CD4-positive, alpha-beta T cell treated with Interleukin-6 for 4 hours (primary cell): ENCODE data around the gene ZBTB40.

Experiments
- DNase-seq: peaks from one replicate; pipeline ENCODE4 v3.0.0-alpha.2; 2020; ENCODE audit warnings: mixed read lengths

ZBTB40 gene

DNA sequence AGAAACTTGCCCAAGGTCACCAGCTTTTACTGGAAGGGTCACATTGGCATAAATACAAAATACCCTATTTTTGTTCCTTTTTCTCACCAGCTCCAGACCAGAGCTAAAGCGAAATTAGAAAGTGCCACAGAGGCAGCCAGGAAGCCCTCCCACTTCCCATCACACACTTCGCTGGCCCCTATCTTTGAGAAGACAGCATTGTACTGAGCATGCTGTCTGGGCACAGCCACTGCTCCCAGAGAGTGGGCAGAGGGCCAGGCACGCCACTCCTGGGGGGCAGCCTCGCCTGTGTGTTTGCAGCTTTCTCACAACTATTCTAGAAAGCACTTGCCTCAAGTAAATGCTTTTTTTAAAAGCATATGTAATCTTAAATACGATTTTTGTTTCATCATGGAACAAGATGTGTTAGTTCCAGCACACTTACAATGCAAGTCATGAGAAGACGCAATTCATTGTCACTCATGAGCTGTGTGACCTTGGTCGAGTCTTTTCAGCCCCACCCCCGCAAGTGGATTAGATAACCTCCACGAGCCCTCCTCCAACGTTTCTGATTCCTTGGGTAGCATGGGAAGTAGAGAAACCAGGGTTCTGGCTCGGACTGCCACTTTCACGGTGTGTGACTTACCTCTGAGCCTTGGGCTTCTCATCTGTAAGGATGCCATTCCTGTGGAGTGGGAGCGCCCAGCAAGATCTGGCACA, 85.9 kb downstream of the ZBTB40 start:
- no peak for DNase-seq

DNA sequence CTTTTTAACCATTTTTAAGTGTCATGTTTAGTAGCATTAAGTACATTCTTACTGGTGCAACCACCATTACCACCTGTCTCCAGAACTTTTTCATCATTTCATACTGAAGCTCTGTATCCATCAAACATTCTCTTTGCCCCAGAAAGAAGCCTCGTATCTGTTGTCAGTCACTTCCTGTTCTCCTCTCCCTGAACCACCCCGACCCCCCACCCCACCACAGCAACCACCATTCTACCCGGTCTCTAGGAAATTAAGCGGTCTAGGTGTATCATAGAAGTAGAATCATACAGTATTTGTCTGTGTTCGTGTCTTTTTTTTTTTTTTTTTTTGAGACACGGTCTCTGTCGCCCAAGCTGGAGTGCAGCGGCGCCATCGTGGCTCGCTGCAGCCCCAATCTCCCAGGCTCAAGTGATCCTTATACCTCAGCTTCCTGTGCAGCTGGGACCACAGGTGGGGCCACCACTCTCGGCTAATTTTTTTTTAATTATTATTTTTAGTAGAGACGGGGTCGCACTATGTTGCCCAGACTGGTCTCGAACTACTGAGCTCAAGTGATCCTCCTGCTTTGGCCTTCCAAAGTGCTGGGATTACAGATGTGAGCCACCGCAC, 88.0 kb downstream of the ZBTB40 start:
- no peak for DNase-seq

- no peak for DNase-seq
These were observed 88.7 kb downstream of the ZBTB40 start for GRCh38 chr1:22540337-22540736.

GRCh38 chr1:22542886-22543285, 91.2 kb downstream of the ZBTB40 start:
- DNase-seq, result no peak

GRCh38 chr1:22543679-22544078, 92.0 kb downstream of the ZBTB40 start:
- no peak for DNase-seq

DNA sequence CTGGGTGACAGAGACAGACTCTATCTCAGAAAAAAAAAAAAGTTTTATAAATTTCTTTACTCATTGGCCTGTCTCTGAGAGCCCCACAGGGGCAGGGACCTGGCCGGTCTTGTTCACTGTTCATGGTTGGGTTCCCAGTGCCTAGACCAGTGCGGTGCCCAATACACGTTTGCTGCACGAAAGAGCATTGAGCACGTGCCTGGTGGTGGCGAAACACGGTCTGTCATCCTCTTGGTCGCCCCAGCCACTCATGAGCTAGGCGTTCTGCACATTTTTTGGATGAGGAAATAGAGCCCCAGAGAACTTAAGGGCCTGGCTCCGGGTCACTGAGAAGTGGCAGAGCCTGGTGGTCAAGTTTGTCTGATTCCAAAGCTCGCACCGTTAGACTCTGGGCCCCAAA, 93.0 kb downstream of the ZBTB40 start:
- no peak for DNase-seq

- no peak for DNase-seq
These were observed 93.5 kb downstream of the ZBTB40 start for GRCh38 chr1:22545141-22545540.

GRCh38 chr1:22547186-22547817, 95.7 kb downstream of the ZBTB40 start:
- DNase-seq, result no peak

DNA sequence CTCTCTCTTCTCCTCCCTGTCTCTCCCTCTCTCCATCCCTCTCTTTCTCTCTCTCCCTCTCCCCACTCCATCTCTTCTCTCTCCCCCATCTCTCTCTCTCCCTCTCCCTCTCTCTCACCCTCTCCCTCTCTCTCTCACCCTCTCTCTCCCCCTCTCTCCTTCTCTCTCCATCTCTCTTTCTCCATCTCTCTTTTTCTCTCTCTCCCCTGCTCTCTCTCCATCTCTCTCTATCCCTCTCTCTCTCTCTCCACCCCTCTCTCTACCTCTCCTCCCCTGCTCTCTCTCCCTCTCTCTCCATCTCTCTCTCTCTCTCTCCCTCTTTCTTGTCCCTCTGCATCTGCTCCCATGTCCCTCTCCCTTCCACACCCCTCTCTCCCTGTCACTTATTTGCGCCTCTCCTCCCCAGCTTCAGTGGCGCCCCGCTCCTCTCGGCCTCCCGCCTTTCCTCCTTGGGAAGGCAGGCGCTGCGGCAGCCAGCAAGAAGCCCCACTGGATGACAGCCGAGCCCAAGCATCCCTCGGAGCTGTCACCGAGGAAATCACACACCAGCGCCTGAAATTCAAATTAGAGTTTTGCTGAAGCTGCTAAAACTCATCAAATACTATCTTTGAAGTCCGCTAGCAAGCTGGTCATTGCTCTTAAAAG, 96.3 kb downstream of the ZBTB40 start:
- no peak for DNase-seq

DNA sequence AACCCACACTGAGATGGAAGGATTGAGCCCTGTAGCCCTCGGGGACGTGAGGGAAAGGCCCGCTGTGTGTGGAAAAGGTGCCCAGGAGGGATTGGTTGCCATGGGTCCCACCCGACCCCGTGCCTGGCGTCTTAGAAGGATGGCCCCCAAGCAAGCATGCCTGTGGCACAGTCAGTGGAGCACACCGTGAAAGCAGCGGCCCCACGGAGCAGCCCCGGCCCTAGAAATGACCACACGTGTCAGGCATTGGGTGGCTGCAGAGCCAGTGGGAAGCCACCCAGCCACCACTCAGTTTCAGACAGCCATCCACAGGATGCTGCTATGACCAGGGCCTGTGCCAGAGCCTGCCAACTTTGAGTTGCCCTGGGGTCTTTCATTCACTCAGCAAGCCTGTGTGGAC, 98.4 kb downstream of the ZBTB40 start:
- no peak for DNase-seq

- no peak for DNase-seq
These were observed 99.9 kb downstream of the ZBTB40 start for GRCh38 chr1:22551591-22551990.

GRCh38 chr1:22552021-22552420, 100.4 kb downstream of the ZBTB40 start:
- DNase-seq, result no peak

GRCh38 chr1:22553104-22553880, 101.6 kb downstream of the ZBTB40 start:
- DNase-seq, result no peak

- no peak for DNase-seq
These were observed 102.4 kb downstream of the ZBTB40 start for GRCh38 chr1:22553991-22554522.

DNA sequence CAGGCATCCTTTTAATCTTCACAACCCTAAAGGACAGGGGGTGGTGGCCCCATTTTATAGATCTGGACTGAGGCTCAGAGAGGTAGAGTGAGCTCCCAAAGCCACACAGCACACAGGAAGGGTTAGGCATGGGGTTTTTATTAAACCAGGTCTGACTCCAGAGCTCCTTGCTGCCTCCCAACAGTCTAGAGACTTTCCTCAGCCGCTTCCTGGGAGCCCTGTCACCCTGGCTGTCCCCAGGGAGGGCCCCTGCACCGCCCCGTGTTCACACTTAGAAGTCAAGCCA, 103.7 kb downstream of the ZBTB40 start:
- no peak for DNase-seq

GRCh38 chr1:22556391-22557104, 104.9 kb downstream of the ZBTB40 start:
- DNase-seq, result no peak

DNA sequence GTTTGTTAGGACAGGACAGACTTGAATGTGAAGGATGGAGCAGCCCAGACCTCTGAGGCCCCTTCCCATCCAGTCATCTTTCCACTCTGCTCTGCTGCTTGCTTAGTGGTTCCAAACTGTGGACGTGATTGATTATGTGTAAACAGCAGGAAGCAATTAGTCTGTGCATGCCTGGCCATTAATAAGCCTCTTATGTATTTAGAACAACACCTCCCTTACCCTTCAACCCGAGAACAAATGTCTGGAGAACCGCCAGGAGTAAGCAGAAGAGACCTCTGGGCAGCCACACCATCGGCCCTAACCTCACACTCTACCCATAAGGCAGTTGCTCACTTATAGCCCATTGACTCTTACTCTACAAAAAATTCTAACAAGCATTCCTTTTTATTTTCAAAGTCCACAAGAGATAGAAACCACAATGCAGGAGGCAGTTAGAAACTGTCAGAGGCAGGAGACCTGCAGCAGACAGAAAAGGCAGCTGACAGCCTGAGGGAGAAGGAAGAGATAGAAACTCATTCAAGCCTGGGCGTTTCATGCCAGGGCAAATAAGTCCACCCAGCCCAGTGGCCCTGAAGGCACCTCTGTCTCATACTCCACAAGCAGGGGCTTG, 105.8 kb downstream of the ZBTB40 start:
- no peak for DNase-seq

GRCh38 chr1:22562584-22563583, 111.2 kb downstream of the ZBTB40 start, which contains the start of gene EPHA8:
EPHA8 (plus strand) TSS chr1:22563489; CDS start chr1:22563636, 147 bp downstream.
- no peak for DNase-seq

DNA sequence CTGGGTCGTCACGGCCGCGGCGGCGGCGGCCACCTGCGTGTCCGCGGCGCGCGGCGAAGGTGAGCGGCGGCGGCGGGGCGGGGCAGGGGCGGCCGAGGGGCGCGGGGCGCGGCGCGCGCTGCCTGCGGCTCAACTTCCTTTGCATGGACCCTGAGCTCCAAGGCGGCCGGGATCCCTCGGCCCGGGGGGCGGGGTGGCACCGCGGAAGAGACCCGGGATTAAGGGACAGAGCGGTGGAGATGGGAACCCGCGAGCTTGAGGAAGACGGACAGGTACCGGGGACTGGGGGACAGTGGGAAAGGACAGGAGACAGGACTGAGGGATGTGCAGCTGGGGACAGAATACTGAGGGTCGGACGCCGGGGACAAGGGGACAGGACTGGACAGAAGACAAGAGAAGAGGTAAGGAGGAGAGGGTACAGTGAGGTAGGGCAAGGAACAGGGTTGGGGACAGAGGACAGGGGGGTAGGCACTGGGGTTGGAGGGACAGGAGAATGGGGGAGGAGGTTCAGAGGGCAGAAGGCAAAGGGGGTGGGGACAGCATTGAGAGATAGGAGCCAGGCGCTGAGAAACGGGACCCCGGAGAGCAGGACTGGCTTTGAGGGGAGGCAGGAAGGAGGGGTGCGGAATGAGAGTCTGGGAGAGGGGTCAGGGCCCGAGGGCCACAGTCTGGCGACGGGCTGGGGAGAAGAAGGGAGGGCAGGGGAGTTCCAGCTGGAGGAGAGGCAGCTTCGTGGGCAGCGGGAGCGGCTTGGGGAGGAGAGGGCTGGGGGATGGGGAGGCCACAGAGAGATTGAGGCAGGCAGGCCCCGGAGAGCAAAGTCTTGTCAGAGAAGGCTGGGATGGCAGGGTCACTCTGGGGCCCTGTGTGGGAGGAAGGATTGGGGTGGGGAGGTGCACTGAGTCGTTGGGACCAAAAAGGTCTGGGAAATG, 112.3 kb downstream of the ZBTB40 start:
- no peak for DNase-seq
